Rectal smooth muscle tissue (tissue), 1 donor: ENCODE results near the gene CYBB.

Source experiments
- H3K27ac ChIP-seq: one replicate; pipeline ENCODE4 v1.7.0; 2013; ENCODE audit warnings: low read depth, low read length, inconsistent platforms
- H3K27me3 ChIP-seq: one replicate; pipeline ENCODE4 v1.7.0; 2013; ENCODE audit warnings: low read length; ENCODE audit not compliant: control insufficient read depth, insufficient read depth
- H3K36me3 ChIP-seq: one replicate; pipeline ENCODE4 v1.7.0; 2013; ENCODE audit warnings: low read length; ENCODE audit not compliant: control insufficient read depth, insufficient read depth
- H3K4me1 ChIP-seq: one replicate; pipeline ENCODE4 v1.7.0; 2013; ENCODE audit warnings: low read length; ENCODE audit not compliant: control insufficient read depth, insufficient read depth
- H3K4me3 ChIP-seq: one replicate; pipeline ENCODE4 v1.7.0; 2013; ENCODE audit warnings: low read length
- H3K9ac ChIP-seq: one replicate; pipeline ENCODE4 v1.7.0; 2013; ENCODE audit warnings: low read length

CYBB gene

DNA sequence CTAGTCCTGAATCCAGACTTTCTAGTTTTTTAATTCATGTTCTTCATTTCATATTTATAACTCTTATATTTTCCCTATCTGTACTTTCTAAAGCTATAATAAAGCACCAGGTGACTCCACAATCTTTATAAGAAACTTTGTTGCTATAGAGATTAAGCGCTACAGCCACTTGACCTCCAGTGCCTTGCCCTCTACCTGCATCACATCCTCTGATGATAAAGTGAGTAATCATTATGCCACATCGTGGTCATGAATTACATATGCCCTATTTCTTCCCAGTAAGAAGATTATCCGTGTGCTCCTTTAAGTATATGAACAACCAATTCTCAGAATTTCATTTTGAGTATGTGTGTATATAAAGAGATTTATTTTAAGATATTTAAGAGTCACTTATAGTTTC, 74.3 kb downstream of the CYBB start:
- Histone ChIP-seq H3K9ac (no peak overlapping the region), H3K27me3 (peaks cover 2% of the 10 kb centered on the region), H3K4me3 (no peak overlapping the region), H3K36me3 (no peaks in the 10 kb centered on the region), H3K4me1 (no peaks in the 10 kb centered on the region), H3K27ac (no peak overlapping the region)

DNA sequence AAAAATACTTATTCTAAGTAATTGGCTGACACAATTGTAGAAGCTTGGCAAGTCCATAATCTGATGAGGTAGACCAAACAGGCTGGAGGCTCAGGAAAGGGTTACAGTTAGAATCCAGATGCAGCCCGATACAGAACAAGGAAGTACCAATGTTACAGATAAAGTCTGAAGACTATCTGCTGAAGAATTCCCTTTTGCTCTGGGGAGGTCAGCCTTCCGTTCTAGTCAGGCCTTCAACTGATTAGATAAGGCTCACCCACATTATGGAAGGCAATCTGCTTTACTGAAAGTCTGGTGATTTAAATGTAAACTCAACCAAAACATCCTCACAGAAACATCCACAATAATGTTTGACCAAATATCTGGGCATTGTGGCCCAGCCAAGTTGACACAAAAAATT, 74.9 kb downstream of the CYBB start:
- Histone ChIP-seq H3K27me3 (peaks cover 2% of the 10 kb centered on the region), H3K4me3 (no peak overlapping the region), H3K27ac (no peak overlapping the region)

DNA sequence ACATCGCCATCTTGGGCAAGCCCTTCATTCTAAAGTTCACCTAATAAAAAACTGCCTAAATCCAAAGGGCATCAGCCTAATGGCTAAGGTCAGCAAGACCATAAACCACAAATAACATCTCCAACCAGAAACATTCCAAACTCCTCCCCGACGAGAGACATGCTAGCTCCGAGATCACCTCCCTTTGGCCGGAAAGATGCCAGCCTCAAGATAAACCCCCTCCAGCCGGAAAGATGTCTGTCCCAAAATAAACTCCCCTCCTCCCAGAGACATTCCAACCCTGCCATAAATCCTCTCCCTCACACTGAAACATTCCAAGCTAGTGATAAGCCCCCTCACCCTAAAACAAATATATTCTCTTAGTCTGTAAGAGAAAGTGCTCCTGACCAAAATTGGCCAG, 80.9 kb downstream of the CYBB start:
- Histone ChIP-seq H3K4me3 (no peak overlapping the region), H3K4me1 (no peaks in the 10 kb centered on the region), H3K27me3 (peaks cover 2% of the 10 kb centered on the region), H3K9ac (no peak overlapping the region), H3K36me3 (no peaks in the 10 kb centered on the region), H3K27ac (no peak overlapping the region)

More for the DNA sequence above, 74.9 kb downstream of the CYBB start:
- no peaks in the 10 kb centered on the region for H3K4me1 ChIP-seq
- no peaks in the 10 kb centered on the region for H3K36me3 ChIP-seq
- H3K9ac ChIP-seq, result no peak overlapping the region

DNA sequence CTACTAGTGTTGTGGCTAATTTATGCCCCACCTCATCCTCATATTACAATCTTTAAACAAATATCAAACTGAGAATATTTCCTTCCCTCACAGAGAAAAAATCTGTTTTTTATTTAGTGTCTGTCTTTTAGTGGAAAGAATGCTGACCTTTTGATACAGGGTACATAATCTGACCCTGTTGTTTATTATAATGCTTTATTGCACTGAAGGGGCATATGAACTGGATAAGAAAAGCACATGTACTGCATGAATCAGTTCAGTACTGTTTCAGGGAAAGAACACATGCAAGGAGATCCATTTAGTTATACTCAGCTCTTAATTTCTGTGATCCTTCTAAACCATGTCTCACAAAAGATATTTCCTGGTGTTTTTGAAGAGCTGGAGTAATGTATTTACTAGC, 83.0 kb downstream of the CYBB start:
- Histone ChIP-seq H3K27ac (no peak overlapping the region), H3K4me1 (no peaks in the 10 kb centered on the region), H3K4me3 (no peak overlapping the region), H3K27me3 (peaks cover 2% of the 10 kb centered on the region), H3K9ac (no peak overlapping the region), H3K36me3 (no peaks in the 10 kb centered on the region)
